PC-3 (cell line): Measurements from ENCODE around the gene RHBDD1.

ENCODE experiments used
- EZH2phosphoT487 ChIP-seq: fragments of 300-600 bp; sonication (generic); IDR thresholded peaks from 2 replicates; pipeline ENCODE4 v1.6.1; 2018; ENCODE audit warnings: mild to moderate bottlenecking, antibody characterized with exemption, low read length, borderline replicate concordance
- TF ChIP-seq, protein P1 (sequence below): fragments of 300-600 bp; sonication (generic); conservative IDR thresholded peaks from 2 replicates; pipeline ENCODE4 v1.5.1; 2017; ENCODE audit warnings: antibody characterized with exemption, low read depth, mild to moderate bottlenecking, low read length

DNA sequence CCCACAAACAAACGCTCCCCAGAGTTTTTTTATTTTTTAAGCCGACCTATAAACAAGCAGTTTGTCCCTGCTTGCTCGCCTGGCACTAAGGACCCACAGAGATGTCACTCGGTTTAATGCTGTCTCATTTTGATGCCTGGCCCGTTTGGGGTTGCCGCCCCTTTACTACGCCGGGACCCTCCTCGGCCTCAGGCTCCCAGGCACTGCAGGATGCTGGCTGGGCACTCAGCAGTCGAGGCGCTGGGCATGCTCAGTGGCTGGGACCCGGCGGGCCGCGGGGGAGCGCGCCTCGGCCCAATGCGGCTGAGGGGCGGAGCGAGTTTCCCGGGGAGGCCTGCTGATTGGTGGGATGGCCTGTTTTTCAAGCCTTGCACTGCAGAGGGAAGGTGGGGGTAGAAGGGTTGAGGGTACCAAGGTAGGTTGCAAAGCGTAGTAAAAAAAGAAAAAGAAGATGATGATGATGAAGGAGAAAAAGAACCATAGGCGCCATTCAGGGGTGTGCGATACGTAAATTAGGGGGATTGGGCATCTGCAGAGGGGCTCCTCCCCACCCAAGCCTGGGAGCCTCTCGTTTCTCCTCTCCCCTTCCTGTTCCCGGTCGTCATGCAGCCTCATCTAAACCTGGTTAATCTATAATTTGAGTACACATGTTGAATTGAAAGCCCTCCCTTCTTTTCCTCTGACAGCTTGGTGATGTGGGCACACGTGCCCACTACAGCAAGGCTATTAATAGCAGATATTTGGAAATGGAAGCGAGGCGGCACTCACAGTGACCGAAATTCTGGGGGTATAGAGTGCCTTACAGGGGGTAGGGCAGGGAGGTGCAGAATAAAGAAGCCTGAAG, 34.7 kb upstream of the RHBDD1 start:
- TF ChIP-seq, protein P1, sequence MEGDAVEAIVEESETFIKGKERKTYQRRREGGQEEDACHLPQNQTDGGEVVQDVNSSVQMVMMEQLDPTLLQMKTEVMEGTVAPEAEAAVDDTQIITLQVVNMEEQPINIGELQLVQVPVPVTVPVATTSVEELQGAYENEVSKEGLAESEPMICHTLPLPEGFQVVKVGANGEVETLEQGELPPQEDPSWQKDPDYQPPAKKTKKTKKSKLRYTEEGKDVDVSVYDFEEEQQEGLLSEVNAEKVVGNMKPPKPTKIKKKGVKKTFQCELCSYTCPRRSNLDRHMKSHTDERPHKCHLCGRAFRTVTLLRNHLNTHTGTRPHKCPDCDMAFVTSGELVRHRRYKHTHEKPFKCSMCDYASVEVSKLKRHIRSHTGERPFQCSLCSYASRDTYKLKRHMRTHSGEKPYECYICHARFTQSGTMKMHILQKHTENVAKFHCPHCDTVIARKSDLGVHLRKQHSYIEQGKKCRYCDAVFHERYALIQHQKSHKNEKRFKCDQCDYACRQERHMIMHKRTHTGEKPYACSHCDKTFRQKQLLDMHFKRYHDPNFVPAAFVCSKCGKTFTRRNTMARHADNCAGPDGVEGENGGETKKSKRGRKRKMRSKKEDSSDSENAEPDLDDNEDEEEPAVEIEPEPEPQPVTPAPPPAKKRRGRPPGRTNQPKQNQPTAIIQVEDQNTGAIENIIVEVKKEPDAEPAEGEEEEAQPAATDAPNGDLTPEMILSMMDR: no peak
- TF ChIP-seq EZH2phosphoT487: no peak
